ENCODE measurements around the gene RPS6KA2.

RPS6KA2 gene

GRCh38 chr6:166608774-166609173 is 18.3 kb downstream of the RPS6KA2 start:
- no peak for TF ChIP-seq CTCF (IDR thresholded peaks at IDR 0.05; ENCODE audit: low read depth, low read length, missing control alignments)
- Histone ChIP-seq H3K27ac (no peak overlapping the region), H3K36me3 (replicated peaks) (no peaks in the 10 kb centered on the region), H3K27me3 (replicated peaks) (no peaks in the 10 kb centered on the region), H3K4me3 (ENCODE audit: low read depth, low read length) (no peak overlapping the region)
- DNase-seq: no peak
- in situ Hi-C loops (cut with HindIII; ENCODE audit: low pct_ligation_motif_present, low sequenced_read_pairs): no loop called here

GRCh38 chr6:166605752-166606151 is 21.3 kb downstream of the RPS6KA2 start:
- H3K27me3 ChIP-seq (replicated peaks): no peaks in the 10 kb centered on the region
- no peak overlapping the region for H3K27ac ChIP-seq
- TF ChIP-seq CTCF (IDR thresholded peaks at IDR 0.05; ENCODE audit: low read depth, low read length, missing control alignments): no peak
- in situ Hi-C loops (cut with HindIII; ENCODE audit: low pct_ligation_motif_present, low sequenced_read_pairs): no loop called here
- H3K36me3 ChIP-seq (replicated peaks): no peaks in the 10 kb centered on the region
- no peak for DNase-seq
- H3K4me3 ChIP-seq (ENCODE audit: low read depth, low read length): no peak overlapping the region

GRCh38 chr6:166604911-166605310 is 22.1 kb downstream of the RPS6KA2 start:
- Histone ChIP-seq H3K27ac (no peak overlapping the region), H3K36me3 (replicated peaks) (no peaks in the 10 kb centered on the region), H3K27me3 (replicated peaks) (no peaks in the 10 kb centered on the region), H3K4me3 (ENCODE audit: low read depth, low read length) (no peak overlapping the region)
- in situ Hi-C loops (cut with HindIII; ENCODE audit: low pct_ligation_motif_present, low sequenced_read_pairs): no loop called here
- TF ChIP-seq CTCF (IDR thresholded peaks at IDR 0.05; ENCODE audit: low read depth, low read length, missing control alignments): no peak
- no peak for DNase-seq

GRCh38 chr6:166604328-166604727 is 22.7 kb downstream of the RPS6KA2 start:
- H3K27ac ChIP-seq: no peak overlapping the region
- no peak overlapping the region for H3K4me3 ChIP-seq (ENCODE audit: low read depth, low read length)
- no peaks in the 10 kb centered on the region for H3K36me3 ChIP-seq (replicated peaks)
- TF ChIP-seq CTCF (IDR thresholded peaks at IDR 0.05; ENCODE audit: low read depth, low read length, missing control alignments): no peak
- in situ Hi-C loops (cut with HindIII; ENCODE audit: low pct_ligation_motif_present, low sequenced_read_pairs): no loop called here
- DNase-seq: no peak
- H3K27me3 ChIP-seq (replicated peaks): no peaks in the 10 kb centered on the region

GRCh38 chr6:166603043-166603690 is 23.9 kb downstream of the RPS6KA2 start:
- H3K27me3 ChIP-seq (replicated peaks): no peaks in the 10 kb centered on the region
- in situ Hi-C loops (cut with HindIII; ENCODE audit: low pct_ligation_motif_present, low sequenced_read_pairs): no loop called here
- H3K36me3 ChIP-seq (replicated peaks): no peaks in the 10 kb centered on the region
- TF ChIP-seq CTCF (IDR thresholded peaks at IDR 0.05; ENCODE audit: low read depth, low read length, missing control alignments): no peak
- no peak overlapping the region for H3K4me3 ChIP-seq (ENCODE audit: low read depth, low read length)
- no peak for DNase-seq
- no peak overlapping the region for H3K27ac ChIP-seq

GRCh38 chr6:166601956-166602355 is 25.1 kb downstream of the RPS6KA2 start:
- Histone ChIP-seq H3K27ac (no peak overlapping the region), H3K4me3 (ENCODE audit: low read depth, low read length) (no peak overlapping the region), H3K36me3 (replicated peaks) (no peaks in the 10 kb centered on the region), H3K27me3 (replicated peaks) (no peaks in the 10 kb centered on the region)
- TF ChIP-seq CTCF (IDR thresholded peaks at IDR 0.05; ENCODE audit: low read depth, low read length, missing control alignments): no peak
- in situ Hi-C loops (cut with HindIII; ENCODE audit: low pct_ligation_motif_present, low sequenced_read_pairs): no loop called here
- no peak for DNase-seq

Measured in brain microvascular endothelial cell (primary cell).